ENCODE data around the gene PGP. TPM values are rescaled to one million over a fixed set of nuclear protein-coding genes. Genes with fewer than 3 reads are reported as not detected.

Gene PGP
- polyA plus RNA-seq, 5 donors = 7.2 to 13.3 (median 9.1) TPM

DNA sequence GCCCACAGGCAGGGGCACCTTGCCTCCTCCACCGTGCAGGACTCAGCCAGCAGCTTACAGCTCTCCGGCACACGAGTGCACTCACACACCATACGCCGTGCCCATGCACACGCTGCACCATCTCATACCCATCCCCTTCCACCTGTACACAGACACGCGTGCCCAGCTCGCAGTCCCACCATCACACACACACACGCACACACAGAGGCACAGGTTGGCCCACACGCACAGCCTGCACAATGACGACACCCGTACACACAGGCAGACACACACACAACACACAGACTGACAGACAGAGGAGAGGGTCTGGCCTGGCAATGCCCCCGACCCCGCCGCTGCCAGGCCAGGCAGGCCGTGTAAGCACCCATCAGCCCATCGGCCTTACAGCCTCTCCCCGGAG is 30.3 kb downstream of the PGP start:
- DNase-seq = no peak

GRCh38 chr16:2183671-2184070 is 31.0 kb downstream of the PGP start:
- DNase-seq = no peak

DNA sequence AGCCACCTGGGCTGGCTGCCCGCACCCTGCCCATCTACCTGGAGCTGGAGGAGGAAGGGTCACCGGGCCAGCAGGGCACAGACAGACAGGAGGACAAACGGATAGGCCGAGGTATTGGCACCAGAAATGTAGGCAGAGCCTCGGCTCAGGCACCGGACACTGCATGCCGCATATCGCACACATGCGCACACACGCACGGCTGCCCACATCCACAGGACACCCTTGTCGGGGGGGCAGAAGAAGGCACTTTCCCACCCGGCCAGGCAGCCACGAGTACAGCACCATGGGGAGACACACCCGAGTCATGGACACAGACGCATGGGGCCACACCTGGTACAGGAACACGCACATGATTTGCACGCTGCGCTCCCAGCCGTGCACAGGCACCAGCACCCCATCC is 32.7 kb downstream of the PGP start:
- no peak for DNase-seq

GRCh38 chr16:2180962-2181923 is 33.4 kb downstream of the PGP start:
- no peak for DNase-seq

GRCh38 chr16:2180461-2180860 is 34.2 kb downstream of the PGP start:
- DNase-seq = no peak

- DNase-seq = no peak
Observed at GRCh38 chr16:2179576-2179975, 35.1 kb downstream of the PGP start.

- DNase-seq = no peak
Observed at GRCh38 chr16:2179107-2179501, 35.5 kb downstream of the PGP start.

DNA sequence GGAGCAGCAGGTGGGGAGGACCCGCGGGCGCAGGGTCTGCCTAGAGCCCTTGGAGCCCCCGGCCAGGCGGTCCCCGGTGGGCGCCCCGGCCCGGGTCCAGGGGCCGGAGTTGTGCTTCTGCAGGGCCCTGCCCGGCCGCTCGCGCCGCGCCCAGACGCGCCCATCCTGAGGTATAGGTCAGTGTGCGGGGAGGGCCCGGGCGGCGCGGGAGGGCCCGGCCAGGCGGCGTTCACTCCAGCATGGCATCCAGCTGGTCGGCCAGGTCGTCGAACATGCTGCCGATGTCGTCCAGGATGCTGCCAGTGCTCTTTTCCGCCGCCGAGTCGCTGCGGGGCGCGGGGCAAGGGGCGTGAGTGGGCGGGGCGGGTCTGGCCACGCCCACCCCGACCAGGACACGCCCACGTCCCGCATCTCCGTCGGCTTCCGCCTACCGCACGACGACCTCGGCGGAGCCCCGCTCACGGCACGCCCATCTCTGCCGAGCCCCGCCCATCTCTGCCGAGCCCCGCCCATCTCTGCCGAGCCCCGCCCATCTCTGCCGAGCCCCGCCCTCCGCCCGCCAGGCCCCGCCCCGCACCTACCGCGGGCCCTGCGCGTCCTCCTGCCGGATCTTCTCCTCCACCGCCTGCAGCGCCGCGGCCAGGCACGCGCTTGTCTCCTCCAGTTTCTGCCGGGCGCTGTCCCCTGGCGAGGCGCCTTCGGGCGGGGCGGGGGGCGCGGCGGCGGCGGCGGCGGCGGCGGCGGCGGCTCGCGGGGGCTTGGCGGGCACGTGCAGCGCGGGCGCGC is 36.1 kb downstream of the PGP start:
- DNase-seq = no peak

GRCh38 chr16:2177561-2177960 is 37.1 kb downstream of the PGP start:
- DNase-seq = no peak

DNA sequence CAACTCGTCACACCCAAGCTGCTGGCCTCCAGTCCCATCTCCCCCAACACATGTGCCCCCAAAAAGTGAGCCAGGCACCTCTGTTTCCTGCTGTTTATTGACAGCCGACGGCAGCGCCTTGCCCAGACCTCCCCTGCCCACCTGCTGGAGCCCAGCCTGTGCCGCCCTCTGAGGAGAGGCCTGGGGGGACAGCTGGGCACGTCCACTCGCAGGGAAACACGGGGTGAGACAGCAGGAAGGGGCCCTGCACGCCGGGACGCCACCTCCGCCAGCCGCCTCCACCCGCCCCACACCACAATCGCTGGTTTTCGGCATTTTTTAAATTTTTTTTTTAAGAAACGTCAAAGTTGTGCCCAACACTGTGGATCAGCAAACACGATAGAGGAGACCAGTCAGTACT is 37.5 kb downstream of the PGP start:
- DNase-seq = no peak

- no peak for DNase-seq
Observed at GRCh38 chr16:2176047-2176446, 38.6 kb downstream of the PGP start.

- no peak for DNase-seq
Observed at GRCh38 chr16:2175454-2175853, 39.2 kb downstream of the PGP start.

- DNase-seq = no peak
Observed at GRCh38 chr16:2174396-2175131, 40.1 kb downstream of the PGP start.

DNA sequence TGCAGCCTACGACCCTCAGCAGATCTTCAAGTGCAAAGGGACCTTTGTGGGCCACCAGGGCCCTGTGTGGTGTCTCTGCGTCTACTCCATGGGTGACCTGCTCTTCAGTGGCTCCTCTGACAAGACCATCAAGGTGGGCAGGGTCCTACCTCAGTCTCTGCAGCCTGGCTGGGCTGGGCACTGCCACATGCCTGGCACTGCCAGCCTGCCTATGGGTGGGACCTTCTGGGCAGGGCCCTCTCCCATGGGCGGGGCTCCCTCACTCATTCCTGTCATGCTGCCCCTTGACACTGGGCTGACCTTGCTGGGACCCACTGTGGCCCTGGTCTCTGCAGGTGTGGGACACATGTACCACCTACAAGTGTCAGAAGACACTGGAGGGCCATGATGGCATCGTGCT is 40.7 kb downstream of the PGP start:
- DNase-seq = no peak

- no peak for DNase-seq
Observed at GRCh38 chr16:2173366-2173765, 41.3 kb downstream of the PGP start.

DNA sequence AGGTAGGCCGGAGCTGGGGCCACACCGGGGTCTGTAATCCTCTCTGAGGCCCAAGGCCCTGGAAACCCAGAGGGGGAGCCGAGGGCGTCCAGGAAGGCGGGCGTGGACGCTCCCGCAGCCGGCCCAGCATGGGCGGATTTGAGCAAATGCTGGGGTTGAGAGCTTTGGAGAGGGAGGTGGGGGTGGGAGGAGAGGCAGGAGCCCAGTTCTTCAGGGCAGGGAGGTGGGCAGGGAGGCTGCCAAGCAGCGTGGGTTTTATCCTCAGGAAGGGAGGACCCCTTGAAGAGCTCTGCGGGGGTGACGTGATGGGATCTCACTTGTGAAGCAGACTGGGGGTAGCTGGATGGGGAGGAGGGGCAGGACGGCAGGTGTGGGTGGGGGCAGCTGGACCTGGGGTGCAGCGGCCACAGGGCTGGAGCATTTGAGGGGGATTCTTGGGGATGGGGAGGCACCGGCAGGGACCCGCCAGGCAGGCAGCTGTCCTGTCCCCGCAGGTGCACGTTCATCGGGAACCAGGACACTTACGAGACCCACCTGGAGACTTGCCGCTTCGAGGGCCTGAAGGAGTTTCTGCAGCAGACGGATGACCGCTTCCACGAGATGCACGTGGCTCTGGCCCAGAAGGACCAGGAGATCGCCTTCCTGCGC is 41.8 kb downstream of the PGP start:
- DNase-seq = no peak

GRCh38 chr16:2171601-2172178 is 43.0 kb downstream of the PGP start:
- no peak for DNase-seq

- DNase-seq = no peak
Observed at GRCh38 chr16:2170587-2171435, 43.8 kb downstream of the PGP start.

GRCh38 chr16:2170080-2170479 is 44.6 kb downstream of the PGP start:
- DNase-seq = no peak

DNA sequence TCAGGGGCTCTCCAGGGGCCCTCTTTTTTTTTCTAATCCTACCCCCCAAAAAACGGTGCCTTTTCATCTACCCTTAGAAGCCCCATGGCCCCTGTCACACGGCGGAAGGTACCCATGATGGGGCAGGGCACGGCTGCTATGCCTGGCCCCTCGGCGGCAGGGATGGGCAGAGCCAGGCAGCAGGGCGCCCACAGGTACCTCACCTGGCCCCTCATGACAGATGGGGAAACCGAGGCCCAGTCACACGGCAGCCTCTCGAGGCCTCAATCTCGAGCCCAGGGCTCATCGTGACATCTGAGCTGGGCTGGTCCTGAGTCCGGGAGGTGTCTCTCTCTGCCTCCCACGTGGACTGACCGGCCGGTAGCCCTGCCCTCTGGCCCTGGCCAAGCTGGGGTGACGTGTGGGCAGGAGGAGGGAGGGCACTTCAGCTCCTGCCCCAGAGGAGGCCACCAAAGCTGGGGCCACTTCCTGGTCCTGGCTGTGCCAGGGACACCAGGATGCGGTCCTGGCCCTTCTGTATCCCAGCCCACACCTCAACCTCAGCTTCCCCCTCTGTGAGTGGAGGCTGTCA is 47.5 kb downstream of the PGP start:
- no peak for DNase-seq

Data from right lung (tissue), 5 donors.